ENCODE results near the gene TP73.

- no peak for TF ChIP-seq CTCF (conservative IDR thresholded peaks at IDR 0.05)
- no peak for TF ChIP-seq EZH2 (IDR thresholded peaks at IDR 0.05; ENCODE audit: low read depth)
Observed at GRCh38 chr1:3747522-3747848, 95.2 kb downstream of the TP73 start.
